ENCODE data around the gene NTM.

Gene NTM

DNA sequence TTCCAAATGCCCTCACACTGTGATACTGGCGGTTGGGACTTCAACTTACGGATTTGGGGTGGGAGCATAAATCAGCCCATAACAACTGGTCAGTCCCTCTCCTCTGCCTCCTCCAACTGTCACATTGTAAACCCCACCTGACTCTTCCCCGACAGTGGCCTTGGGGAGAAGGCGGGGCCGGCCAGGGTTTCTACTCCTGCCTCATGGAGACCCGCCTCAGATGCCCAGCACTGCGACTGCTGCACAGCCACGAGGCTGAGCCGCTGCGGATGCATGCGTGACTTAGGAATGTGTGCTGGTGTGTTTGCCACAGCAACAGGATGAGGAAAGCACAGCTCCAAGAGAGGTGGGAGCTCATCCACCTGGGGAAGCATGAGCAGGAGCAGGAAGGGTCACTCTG lies 914.2 kb downstream of the NTM start:
- no peaks in the 10 kb centered on the region for H3K4me1 ChIP-seq (ENCODE audit: insufficient read depth, low read length, poor library complexity, severe bottlenecking)
- H3K9me3 ChIP-seq (ENCODE audit: insufficient read depth, low read depth, low read length), result no peaks in the 10 kb centered on the region
- H3K9me2 ChIP-seq (replicated peaks; ENCODE audit: low read depth, low read length), result no peaks in the 10 kb centered on the region
- H3K27me3 ChIP-seq (ENCODE audit: insufficient read depth, low read length, poor library complexity, severe bottlenecking), result no peaks in the 10 kb centered on the region
- TF ChIP-seq, protein P1, sequence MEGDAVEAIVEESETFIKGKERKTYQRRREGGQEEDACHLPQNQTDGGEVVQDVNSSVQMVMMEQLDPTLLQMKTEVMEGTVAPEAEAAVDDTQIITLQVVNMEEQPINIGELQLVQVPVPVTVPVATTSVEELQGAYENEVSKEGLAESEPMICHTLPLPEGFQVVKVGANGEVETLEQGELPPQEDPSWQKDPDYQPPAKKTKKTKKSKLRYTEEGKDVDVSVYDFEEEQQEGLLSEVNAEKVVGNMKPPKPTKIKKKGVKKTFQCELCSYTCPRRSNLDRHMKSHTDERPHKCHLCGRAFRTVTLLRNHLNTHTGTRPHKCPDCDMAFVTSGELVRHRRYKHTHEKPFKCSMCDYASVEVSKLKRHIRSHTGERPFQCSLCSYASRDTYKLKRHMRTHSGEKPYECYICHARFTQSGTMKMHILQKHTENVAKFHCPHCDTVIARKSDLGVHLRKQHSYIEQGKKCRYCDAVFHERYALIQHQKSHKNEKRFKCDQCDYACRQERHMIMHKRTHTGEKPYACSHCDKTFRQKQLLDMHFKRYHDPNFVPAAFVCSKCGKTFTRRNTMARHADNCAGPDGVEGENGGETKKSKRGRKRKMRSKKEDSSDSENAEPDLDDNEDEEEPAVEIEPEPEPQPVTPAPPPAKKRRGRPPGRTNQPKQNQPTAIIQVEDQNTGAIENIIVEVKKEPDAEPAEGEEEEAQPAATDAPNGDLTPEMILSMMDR (conservative IDR thresholded peaks at IDR 0.05; ENCODE audit: low read length), result no peak
- TF ChIP-seq EZH2phosphoT487 (IDR thresholded peaks at IDR 0.05; ENCODE audit: borderline replicate concordance), result no peak
- H3K4me3 ChIP-seq (ENCODE audit: low read length, poor library complexity, severe bottlenecking), result no peak overlapping the region
- no peak overlapping the region for H3K9ac ChIP-seq (ENCODE audit: low read depth, low read length, poor library complexity, severe bottlenecking)
- no peaks in the 10 kb centered on the region for H4K20me1 ChIP-seq (ENCODE audit: insufficient read depth, low read length, poor library complexity, severe bottlenecking)
- H3K4me2 ChIP-seq (ENCODE audit: low read depth, low read length, poor library complexity, severe bottlenecking), result no peak overlapping the region
- H3K79me2 ChIP-seq (ENCODE audit: insufficient read depth, low read length), result no peaks in the 10 kb centered on the region
- H3K36me3 ChIP-seq (ENCODE audit: insufficient read depth, low read length), result no peaks in the 10 kb centered on the region
- no peaks in the 10 kb centered on the region for H3F3A ChIP-seq (ENCODE audit: low read depth)
- H2AFZ ChIP-seq (ENCODE audit: low read length), result no peak overlapping the region

DNA sequence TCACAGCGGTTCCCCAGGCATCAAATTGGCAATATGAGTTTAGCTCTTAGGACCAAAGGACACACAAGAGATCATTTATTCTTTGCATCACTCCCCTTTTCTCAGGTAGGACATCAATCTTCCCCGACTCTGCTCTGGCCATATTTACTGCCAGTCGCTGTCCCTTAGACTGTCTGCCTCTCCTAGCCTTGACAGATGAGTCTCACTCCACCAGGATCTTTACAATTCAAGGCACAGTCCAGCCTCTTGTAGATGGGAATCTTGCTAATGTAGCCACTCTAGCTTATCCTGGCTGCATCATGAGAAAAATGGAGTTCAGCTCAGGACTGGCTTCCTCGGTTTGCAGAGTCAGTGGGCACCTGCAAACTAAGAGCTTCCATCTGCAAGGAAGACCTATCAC lies 915.2 kb downstream of the NTM start:
- H3K4me2 ChIP-seq (ENCODE audit: low read depth, low read length, poor library complexity, severe bottlenecking), result no peak overlapping the region
- no peaks in the 10 kb centered on the region for H3K36me3 ChIP-seq (ENCODE audit: insufficient read depth, low read length)
- H3K9me2 ChIP-seq (replicated peaks; ENCODE audit: low read depth, low read length), result no peaks in the 10 kb centered on the region
- H3F3A ChIP-seq (ENCODE audit: low read depth), result no peaks in the 10 kb centered on the region
- no peaks in the 10 kb centered on the region for H3K79me2 ChIP-seq (ENCODE audit: insufficient read depth, low read length)
- H3K4me1 ChIP-seq (ENCODE audit: insufficient read depth, low read length, poor library complexity, severe bottlenecking), result no peaks in the 10 kb centered on the region
- no peak overlapping the region for H3K9ac ChIP-seq (ENCODE audit: low read depth, low read length, poor library complexity, severe bottlenecking)
- H3K9me3 ChIP-seq (ENCODE audit: insufficient read depth, low read depth, low read length), result no peaks in the 10 kb centered on the region
- no peak overlapping the region for H3K4me3 ChIP-seq (ENCODE audit: low read length, poor library complexity, severe bottlenecking)
- no peak for TF ChIP-seq EZH2phosphoT487 (IDR thresholded peaks at IDR 0.05; ENCODE audit: borderline replicate concordance)
- TF ChIP-seq, protein P1 (conservative IDR thresholded peaks at IDR 0.05; ENCODE audit: low read length), result no peak
- H2AFZ ChIP-seq (ENCODE audit: low read length), result no peak overlapping the region
- no peaks in the 10 kb centered on the region for H4K20me1 ChIP-seq (ENCODE audit: insufficient read depth, low read length, poor library complexity, severe bottlenecking)
- no peaks in the 10 kb centered on the region for H3K27me3 ChIP-seq (ENCODE audit: insufficient read depth, low read length, poor library complexity, severe bottlenecking)

DNA sequence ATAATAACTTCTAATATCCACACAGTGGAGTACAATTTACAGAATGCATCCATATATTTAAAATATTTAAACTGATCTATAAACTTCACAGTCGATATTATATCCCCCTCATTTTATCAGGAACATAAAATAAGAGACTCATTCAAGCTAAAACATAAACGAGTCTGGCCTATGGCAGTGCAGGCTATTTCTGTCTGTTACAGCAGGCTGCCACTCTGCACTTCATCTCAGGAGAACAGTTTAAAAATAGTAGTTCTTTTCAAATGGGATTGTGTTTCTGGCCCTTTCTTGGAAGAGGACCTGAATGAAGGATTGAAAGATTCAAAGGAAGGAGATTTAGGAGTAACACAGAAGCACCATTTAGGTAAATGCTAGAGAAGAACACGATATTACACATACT lies 915.7 kb downstream of the NTM start:
- Histone ChIP-seq H3F3A (ENCODE audit: low read depth) (no peaks in the 10 kb centered on the region), H2AFZ (ENCODE audit: low read length) (no peak overlapping the region), H3K79me2 (ENCODE audit: insufficient read depth, low read length) (no peaks in the 10 kb centered on the region), H4K20me1 (ENCODE audit: insufficient read depth, low read length, poor library complexity, severe bottlenecking) (no peaks in the 10 kb centered on the region), H3K9ac (ENCODE audit: low read depth, low read length, poor library complexity, severe bottlenecking) (no peak overlapping the region), H3K4me2 (ENCODE audit: low read depth, low read length, poor library complexity, severe bottlenecking) (no peak overlapping the region), H3K4me3 (ENCODE audit: low read length, poor library complexity, severe bottlenecking) (no peak overlapping the region), H3K36me3 (ENCODE audit: insufficient read depth, low read length) (no peaks in the 10 kb centered on the region), H3K27me3 (ENCODE audit: insufficient read depth, low read length, poor library complexity, severe bottlenecking) (no peaks in the 10 kb centered on the region), H3K9me3 (ENCODE audit: insufficient read depth, low read depth, low read length) (no peaks in the 10 kb centered on the region), H3K9me2 (replicated peaks; ENCODE audit: low read depth, low read length) (no peaks in the 10 kb centered on the region), H3K4me1 (ENCODE audit: insufficient read depth, low read length, poor library complexity, severe bottlenecking) (no peaks in the 10 kb centered on the region)
- TF ChIP-seq EZH2phosphoT487 (IDR thresholded peaks at IDR 0.05; ENCODE audit: borderline replicate concordance), result no peak
- TF ChIP-seq, protein P1 (conservative IDR thresholded peaks at IDR 0.05; ENCODE audit: low read length), result no peak

All from Loucy (cell line).